ENCODE results near the gene MED29. TPM values are rescaled to one million over a fixed set of nuclear protein-coding genes. Genes with fewer than 3 reads are reported as not detected.

MED29 gene
- total and polyA plus RNA-seq, 2 experiments from 2014 or later: 26.1 to 62.0 TPM

GRCh38 chr19:39417463-39418181, 26.4 kb downstream of the MED29 start (continued):
- TF ChIP-seq CTCF (conservative IDR thresholded peaks at IDR 0.05; ENCODE audit: low read depth in 2 of 2) (no peak), NANOG (IDR thresholded peaks at IDR 0.05; ENCODE audit: borderline replicate concordance) (no peak), POLR2AphosphoS5 (IDR thresholded peaks at IDR 0.05; ENCODE audit: low read depth) (no peak), CREB1 (CRISPR knock-in tag; IDR thresholded peaks at IDR 0.05; ENCODE audit: low read depth) (no peak)

GRCh38 chr19:39419003-39419402, 27.8 kb downstream of the MED29 start:
- no peak for DNase-seq (ENCODE audit: low spot score)
- peaks cover 10% of the 10 kb centered on the region; the same call in 1 of the 2 replicates for H3K4me1 ChIP-seq (ENCODE audit: insufficient read depth)
- no peak overlapping the region for H2AFZ ChIP-seq
- H3K9me3 Mint-ChIP-seq: no peaks in the 10 kb centered on the region; the same call in 2 of the 3 replicates
- no peak overlapping the region for H3K4me3 Mint-ChIP-seq
- no peaks in the 10 kb centered on the region for H3K9me2 ChIP-seq (ENCODE audit: insufficient read depth)
- H3F3A ChIP-seq (replicated peaks; ENCODE audit: low read depth): peaks cover 13% of the 10 kb centered on the region; the same call in 1 of the 2 replicates
- peaks cover 14% of the 10 kb centered on the region; the same call in 1 of the 2 replicates for H4K20me1 ChIP-seq (replicated peaks; ENCODE audit: insufficient read depth)
- H3K4me3 ChIP-seq: no peak overlapping the region
- peaks cover 15% of the 10 kb centered on the region for H3K4me1 Mint-ChIP-seq
- no peak overlapping the region for H3K27ac Mint-ChIP-seq
- peaks cover 13% of the 10 kb centered on the region for H3K27me3 Mint-ChIP-seq (ENCODE audit: insufficient read depth, low read depth, poor library complexity)
- H3K4me2 ChIP-seq: no peak overlapping the region
- H3K36me3 ChIP-seq (ENCODE audit: insufficient read depth): peaks cover 11% of the 10 kb centered on the region; the same call in 1 of the 2 replicates
- H3K27ac ChIP-seq (ENCODE audit: low read depth): no peak overlapping the region
- ATAC-seq: no peak
- H3K36me3 Mint-ChIP-seq (ENCODE audit: low read depth): peaks cover 75% of the 10 kb centered on the region
- H3K27me3 ChIP-seq (ENCODE audit: insufficient read depth): no peaks in the 10 kb centered on the region
- H3K79me2 ChIP-seq (replicated peaks; ENCODE audit: insufficient read depth): peaks cover 10% of the 10 kb centered on the region
- TF ChIP-seq REST (IDR thresholded peaks at IDR 0.05; ENCODE audit: unreplicated experiment) (no peak), JUNB (IDR thresholded peaks at IDR 0.05; ENCODE audit: unreplicated experiment) (no peak), CREB1 (CRISPR knock-in tag; IDR thresholded peaks at IDR 0.05; ENCODE audit: low read depth) (no peak), ZNF331 (CRISPR knock-in tag; IDR thresholded peaks at IDR 0.05; ENCODE audit: low read depth) (no peak), ZNF462 (CRISPR knock-in tag; IDR thresholded peaks at IDR 0.05) (no peak), POLR2AphosphoS5 (IDR thresholded peaks at IDR 0.05; ENCODE audit: low read depth) (no peak), CTCF (conservative IDR thresholded peaks at IDR 0.05; ENCODE audit: low read depth in 2 of 2) (no peak), EZH2 (IDR thresholded peaks at IDR 0.05; ENCODE audit: low read depth, unreplicated experiment) (no peak)
